8988T (cell line): ENCODE results near the gene CACNA1C.

Experiments
- DNase-seq: peaks from one replicate; pipeline ENCODE4 v3.0.0; 2011

Gene CACNA1C

DNA sequence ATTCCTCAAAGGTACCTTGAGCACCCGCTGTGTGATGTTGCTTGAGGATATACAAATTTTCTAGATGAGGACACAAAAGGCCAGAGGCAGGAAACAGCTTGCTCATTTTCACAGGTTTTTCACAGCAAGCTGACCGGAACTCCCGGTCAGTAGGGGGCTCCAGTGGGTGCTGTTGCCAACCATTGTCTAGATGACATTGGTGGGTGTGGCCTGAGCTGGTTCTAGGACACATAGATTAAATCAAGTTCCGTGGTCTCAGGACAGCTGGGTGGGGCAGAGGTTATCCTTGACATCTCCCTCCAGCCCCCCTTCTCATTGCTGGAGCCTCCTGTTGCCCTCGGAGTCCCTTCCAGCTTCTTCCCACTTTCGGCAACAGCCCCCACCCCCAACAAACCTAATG lies 588.4 kb downstream of the CACNA1C start:
- peak; percentile 37 for DNase-seq

DNA sequence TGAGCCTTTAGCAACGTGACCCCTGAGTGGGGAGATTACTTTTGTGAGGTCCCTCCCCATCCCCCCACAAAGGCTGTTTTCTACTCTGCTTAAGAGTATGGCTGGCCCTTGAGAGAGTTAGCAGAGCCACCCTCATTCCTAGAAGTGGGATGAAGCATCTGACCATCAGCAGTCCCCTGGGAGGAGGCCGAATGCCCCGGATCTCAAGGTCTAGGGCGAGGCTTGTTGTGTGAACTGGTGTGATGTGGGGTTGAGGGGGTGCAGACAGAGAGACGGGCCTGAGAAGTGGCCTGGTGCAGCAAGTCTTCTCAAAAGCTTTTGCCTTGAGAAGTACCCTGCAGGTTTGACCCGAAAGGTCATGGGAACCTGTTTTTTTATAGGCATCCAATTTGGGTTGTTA lies 589.0 kb downstream of the CACNA1C start:
- DNase-seq, result no peak

DNA sequence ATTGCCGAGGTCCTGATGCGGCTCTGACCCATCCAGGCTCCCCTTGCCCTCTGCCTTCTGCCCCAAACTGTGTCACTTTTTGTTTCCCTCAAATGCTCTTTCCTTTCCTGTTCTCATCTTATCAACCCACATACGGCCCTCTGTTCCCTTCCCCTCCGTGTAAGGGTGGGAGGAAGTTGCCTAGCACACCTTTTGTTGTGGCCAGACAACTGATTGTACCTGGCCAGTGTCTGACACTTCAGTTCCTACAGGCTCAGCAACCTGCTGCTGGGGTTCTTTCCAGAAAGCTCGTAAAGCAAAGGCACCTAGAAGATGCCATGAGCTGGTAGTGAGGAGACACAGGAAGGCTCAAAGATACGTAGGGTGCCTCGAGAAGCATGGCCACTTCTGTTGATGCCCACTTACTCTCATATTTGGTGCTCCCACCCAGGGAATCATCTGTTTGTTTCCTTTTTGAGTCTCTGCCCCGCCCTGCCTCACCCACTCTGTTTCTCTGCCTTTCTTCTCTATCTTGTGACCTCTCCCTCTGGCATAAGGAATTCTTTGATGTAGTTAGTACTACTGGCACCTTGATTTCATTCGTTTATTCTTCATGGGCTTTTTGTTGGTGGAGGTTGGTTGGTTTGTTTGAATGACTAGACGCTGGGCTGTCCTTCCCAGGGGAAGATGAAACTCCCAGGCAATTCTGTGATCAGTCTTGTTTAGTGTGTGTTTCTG lies 589.5 kb downstream of the CACNA1C start:
- no peak for DNase-seq

- no peak for DNase-seq
Measured at GRCh38 chr12:2642896-2643425, 590.2 kb downstream of the CACNA1C start.

- DNase-seq, result no peak
Measured at GRCh38 chr12:2643576-2644135, 590.9 kb downstream of the CACNA1C start.

- no peak for DNase-seq
Measured at GRCh38 chr12:2644683-2645405, 592.1 kb downstream of the CACNA1C start.

- DNase-seq, result no peak
Measured at GRCh38 chr12:2645460-2645859, 592.7 kb downstream of the CACNA1C start.

- DNase-seq, result no peak
Measured at GRCh38 chr12:2646341-2646740, 593.6 kb downstream of the CACNA1C start.

GRCh38 chr12:2647186-2647585 lies 594.4 kb downstream of the CACNA1C start:
- no peak for DNase-seq

GRCh38 chr12:2648406-2648805 lies 595.6 kb downstream of the CACNA1C start:
- DNase-seq, result no peak

DNA sequence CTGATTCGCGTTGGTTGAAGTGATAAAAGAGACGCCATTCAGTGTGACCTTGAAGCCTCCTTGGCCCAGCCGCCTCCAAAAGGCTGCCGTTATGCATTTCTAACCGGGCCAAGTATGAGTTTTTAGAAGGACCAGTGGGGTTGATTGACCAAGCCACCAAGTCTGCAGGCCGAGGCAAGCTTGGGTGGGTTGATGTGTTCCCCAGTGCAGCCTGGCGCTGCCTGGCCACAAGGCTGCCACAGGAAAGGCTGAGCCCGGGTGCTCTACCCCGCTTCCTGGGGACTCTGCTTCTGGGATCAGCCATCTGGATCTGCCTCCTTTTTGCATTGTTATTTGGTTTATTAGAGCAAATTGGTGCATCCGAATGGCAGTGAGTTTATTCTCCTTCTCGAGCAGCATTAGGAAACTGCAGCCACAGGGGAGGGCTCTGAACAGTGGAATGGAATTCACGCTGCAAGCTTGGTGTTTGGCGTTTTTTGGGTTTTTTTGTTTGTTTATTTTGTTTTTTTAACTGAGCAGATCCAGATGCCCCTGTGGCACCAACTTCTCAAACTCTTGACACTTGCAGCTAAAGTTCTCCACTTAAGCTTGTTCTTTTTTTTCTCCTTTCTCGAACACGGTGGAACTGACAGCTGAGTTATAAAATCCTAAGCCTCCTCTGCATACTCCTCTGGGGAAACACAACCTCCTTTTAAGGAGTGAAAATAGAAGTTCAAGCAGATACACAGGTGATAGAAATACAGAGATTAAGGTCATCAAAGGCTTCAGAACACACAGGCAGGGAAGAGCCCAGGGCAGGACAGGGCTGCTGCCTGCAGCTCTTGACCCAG lies 596.6 kb downstream of the CACNA1C start:
- DNase-seq, result no peak

GRCh38 chr12:2650261-2651067 lies 597.7 kb downstream of the CACNA1C start:
- DNase-seq, result no peak

DNA sequence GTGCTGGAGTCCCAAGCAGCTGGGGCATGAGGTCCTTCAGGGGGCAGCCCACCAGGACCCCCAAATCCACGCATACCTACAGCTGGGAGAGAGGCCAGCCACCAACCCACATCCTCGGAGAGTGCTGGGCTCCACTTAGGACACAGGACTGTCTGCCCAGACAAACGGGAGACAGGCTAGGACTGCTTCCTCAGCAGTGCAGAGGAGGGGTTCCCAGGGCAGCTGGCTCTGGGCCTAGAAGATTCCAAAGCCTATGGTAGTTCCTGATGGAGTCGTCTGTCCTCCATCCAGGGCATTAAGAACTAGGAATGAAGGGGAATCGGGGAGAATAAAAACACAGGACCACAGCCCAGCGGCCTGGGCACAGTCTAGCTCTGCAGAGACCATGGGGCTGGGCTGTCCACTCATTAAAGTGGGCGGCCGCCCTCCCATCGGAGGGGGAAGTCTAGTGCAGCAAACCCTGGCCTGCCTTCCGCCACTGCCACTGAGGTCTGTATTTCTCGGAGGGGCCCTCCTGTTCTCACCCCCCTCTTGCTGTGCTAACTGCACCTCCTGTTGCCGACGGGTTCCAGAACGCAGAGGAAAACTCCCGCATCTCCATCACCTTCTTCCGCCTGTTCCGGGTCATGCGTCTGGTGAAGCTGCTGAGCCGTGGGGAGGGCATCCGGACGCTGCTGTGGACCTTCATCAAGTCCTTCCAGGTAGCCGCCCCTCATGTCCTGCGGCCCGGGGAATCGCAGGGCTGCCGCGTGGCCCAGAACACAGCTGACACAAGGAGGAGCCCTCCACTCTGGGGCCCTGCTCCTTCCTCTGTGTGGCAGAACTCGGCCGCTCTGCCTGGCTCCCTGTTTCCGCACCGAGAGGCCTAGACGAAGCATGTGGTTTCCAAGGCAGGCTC lies 598.5 kb downstream of the CACNA1C start:
- no peak for DNase-seq

- no peak for DNase-seq
Measured at GRCh38 chr12:2652011-2652400, 599.2 kb downstream of the CACNA1C start.

DNA sequence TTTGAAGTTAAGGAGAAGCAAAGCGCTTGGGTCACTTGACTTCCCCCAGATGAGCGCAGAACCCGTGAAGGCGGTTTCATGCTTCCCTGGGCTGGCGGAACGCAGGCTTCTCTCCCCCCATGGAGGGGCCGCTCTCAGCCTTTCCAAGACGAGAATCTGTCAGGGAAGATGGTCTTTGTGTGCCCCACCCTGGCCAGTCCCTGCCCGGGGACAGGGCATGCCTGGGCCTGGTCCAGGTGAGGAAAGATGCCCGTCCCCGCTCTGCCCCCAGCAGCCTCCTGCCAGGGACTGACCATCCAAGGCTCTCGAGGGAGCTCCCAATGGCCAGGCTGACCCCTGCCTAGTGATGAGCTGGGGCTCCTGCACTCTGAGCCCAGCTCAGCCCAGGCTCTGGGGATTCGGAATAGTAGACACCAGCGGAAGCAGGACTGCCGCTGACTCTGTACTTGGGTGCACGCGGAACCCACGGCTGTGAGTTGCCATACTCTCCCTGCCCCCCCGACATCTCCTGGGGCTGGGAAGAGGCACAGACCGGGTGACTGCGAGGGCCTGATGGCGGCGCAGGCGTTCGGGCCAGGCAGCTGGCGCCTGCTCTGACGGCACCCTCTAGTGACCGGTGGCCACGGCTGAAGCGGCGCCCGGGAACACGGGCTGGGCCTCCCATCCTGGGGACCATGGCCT lies 599.8 kb downstream of the CACNA1C start:
- no peak for DNase-seq

GRCh38 chr12:2653461-2653965 lies 600.7 kb downstream of the CACNA1C start:
- DNase-seq, result no peak

GRCh38 chr12:2654311-2654710 lies 601.5 kb downstream of the CACNA1C start:
- DNase-seq, result no peak

- DNase-seq, result no peak
Measured at GRCh38 chr12:2654741-2655140, 602.0 kb downstream of the CACNA1C start.

DNA sequence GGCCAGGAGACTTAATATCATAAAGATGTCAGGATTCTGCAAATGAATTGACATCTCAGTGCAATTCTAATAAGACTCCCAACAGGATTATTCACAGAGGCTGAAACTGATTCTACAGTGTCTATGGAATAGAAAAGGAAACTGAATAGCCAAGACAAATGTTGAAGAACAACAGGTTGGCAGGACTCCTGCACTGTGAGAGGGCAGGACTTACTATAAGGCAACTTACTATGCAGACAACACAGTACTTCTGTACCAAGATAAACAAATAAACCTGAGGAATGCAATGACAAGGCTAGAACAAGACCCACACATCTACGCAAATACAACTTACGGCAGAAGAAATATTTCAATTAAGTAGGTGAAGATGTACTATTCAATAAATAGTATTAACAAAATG lies 609.7 kb downstream of the CACNA1C start:
- DNase-seq, result no peak
